Measurements from ENCODE around the gene MDH1B.
A peak's percentile ranks its signal among the peaks of the same experiment; 100 is the strongest.

Gene MDH1B

DNA sequence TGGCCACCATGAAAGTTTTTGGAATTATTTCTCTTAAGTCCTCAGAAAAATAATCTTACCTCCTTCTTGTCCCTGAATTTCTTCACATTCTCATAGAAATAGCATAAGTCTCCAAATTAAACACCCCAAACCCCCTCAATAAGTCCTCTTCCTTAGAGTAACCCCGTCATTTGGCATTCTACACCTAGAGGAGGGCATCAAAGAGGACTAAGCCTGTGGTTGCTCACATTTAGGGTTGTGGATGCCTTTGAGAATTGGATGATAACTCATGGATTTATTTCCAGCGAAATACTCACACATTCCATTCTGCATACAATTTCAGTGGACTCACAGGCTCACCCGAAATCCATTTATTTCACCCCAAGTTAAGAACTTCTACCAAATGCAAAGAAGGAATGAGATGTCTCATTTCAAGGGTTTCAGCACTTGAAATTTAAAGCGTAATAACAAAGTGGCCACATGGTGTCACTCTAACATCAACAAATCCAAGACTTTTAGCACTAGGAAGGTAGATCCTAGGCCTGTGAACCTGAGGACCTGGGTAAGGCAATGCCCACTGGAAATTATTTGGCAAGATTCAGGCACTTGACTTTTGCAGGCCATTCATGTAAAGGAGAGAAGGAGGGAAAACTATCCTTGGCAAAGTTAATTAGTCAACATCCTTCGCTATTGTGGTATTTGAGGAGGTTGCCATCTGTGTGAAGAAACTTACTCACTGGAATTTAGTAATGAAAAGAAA, 71.6 kb downstream of the MDH1B start:
- peak; percentile 68 for DNase-seq (ENCODE audit: low spot score)

DNA sequence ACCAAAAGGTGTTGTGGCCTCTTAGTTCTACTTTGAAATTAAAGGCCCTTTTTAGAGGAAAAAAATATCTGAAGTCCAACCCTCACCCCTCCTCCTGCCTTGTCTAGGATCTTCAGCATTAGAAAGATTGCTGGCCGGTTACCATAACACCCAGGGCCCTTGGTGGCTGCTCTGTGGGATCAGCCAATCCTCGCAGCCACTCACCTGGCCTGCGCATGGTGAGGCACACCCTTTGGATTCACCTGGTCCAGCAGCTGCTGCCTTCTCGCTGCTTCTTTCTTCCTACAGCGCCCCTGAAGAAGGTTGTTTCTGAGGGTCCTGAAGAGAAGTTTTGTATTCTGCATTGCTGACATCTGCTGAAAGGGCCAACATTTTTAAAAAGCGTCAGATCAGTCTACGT, 72.2 kb downstream of the MDH1B start:
- DNase-seq (ENCODE audit: low spot score) = no peak

DNA sequence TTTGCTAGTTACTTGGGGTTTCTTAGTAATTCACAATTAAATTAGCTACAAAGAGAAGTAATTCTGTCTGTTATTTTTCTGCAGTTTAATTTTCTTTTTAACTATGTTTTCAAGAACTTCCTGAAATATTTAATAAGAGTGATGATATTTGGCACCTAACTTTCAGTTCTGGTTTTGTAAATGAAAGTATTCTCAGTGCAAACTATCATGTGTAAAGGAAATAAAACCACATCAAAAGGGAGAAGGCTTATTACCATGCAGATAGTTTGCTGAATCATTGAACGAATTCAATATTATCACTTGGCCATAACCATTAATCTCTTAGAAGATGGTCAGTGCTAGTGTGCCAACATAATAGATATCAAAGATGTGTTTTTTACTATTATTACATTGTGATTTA, 76.1 kb downstream of the MDH1B start:
- DNase-seq (ENCODE audit: low spot score) = no peak

DNA sequence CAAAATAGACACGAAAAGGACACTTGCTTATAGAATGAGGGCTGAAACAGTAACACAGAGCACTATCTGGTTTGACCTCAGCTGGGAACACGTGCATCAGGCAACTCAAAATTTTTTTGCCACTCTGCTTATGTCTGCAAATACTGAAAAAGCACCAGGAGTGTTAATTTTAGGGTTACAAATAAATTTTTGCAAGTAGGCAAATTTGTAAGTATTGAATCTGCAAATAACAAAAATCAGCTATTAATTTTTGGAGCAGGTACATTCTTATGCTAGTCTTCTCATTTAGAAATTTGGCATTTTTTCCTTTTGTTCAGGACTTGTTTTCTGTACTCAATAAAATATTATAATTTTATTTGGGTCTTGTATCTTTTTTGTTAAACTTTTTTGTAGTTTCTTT, 76.7 kb downstream of the MDH1B start:
- DNase-seq (ENCODE audit: low spot score) = no peak

Small RNA genes lying within 50 kb of the gene (small RNA-seq; reads per million reads assigned to genes)
- gene MIR3130-2 = 0 reads per million in 2 experiments
- gene RF00019 = 0 reads per million in 2 experiments

Data from SK-N-DZ (cell line).